DND-41 (cell line): ENCODE results near the gene TFF2.
A peak's percentile ranks its signal among the peaks of the same experiment; 100 is the strongest.

Experiments used
- ATAC-seq: fragments of 200-7000 bp; cut with Tn5 transposase; 3 replicates; pipeline ENCODE4 v1.9.1; 2021; ENCODE audit warnings: low read depth; ENCODE audit not compliant: insufficient read depth
- DNase-seq: peaks from one replicate; pipeline ENCODE4 v3.0.0-alpha.2; 2020
- H2AFZ ChIP-seq: 2 replicates; pipeline ENCODE4 v1.6.0; 2012; ENCODE audit warnings: low read depth, low read length
- H3K27ac ChIP-seq: 2 replicates; pipeline ENCODE4 v1.5.1; 2012; ENCODE audit warnings: low read length, inconsistent platforms
- H3K27me3 ChIP-seq: fragments of 200-600 bp; sonication (generic); 2 replicates; pipeline ENCODE4 v1.6.0; 2012; ENCODE audit warnings: low read length, mild to moderate bottlenecking, inconsistent platforms; ENCODE audit not compliant: insufficient read depth, poor library complexity
- H3K36me3 ChIP-seq: 2 replicates; pipeline ENCODE4 v1.5.1; 2012; ENCODE audit warnings: low read length, inconsistent platforms; ENCODE audit not compliant: insufficient read depth
- H3K4me1 ChIP-seq: 2 replicates; pipeline ENCODE4 v1.5.1; 2012; ENCODE audit warnings: mild to moderate bottlenecking, low read length; ENCODE audit not compliant: insufficient read depth
- H3K4me2 ChIP-seq: 2 replicates; pipeline ENCODE4 v1.6.0; 2012; ENCODE audit warnings: mild to moderate bottlenecking, moderate library complexity, low read length, inconsistent platforms; ENCODE audit not compliant: insufficient read depth
- H3K4me3 ChIP-seq, 2 experiments: fragments of 200-600 bp in 1 of 2; shearing (Covaris generic) in 1 of 2; 2 replicates each; pipeline ENCODE4 v1.5.1; 2012 to 2016; ENCODE audit warnings: inconsistent platforms in 2 of 2, low read length in 2 of 2, mild to moderate bottlenecking in 2 of 2, low read depth in 1 of 2, moderate library complexity in 1 of 2
- H3K79me2 ChIP-seq: 2 replicates; pipeline ENCODE4 v1.6.0; 2012; ENCODE audit warnings: low read length, inconsistent platforms; ENCODE audit not compliant: insufficient read depth
- H3K9ac ChIP-seq: 2 replicates; pipeline ENCODE4 v1.6.0; 2012; ENCODE audit warnings: low read depth, mild to moderate bottlenecking, inconsistent platforms, low read length, moderate library complexity
- H3K9me3 ChIP-seq: 2 replicates; pipeline ENCODE4 v1.5.1; 2012; ENCODE audit warnings: low read length, moderate library complexity, mild to moderate bottlenecking, inconsistent platforms; ENCODE audit not compliant: insufficient read depth, severe bottlenecking
- H4K20me1 ChIP-seq: 2 replicates; pipeline ENCODE4 v1.6.0; 2012; ENCODE audit warnings: low read length; ENCODE audit not compliant: insufficient read depth
- CTCF ChIP-seq: IDR thresholded peaks from 2 replicates; pipeline ENCODE4 v1.5.1; 2012; ENCODE audit warnings: borderline replicate concordance, low read length, moderate library complexity, mild to moderate bottlenecking; ENCODE audit not compliant: poor library complexity, severe bottlenecking; ENCODE audit errors: extremely low read depth
- EZH2 ChIP-seq: IDR thresholded peaks from 3 replicates; pipeline ENCODE4 v1.6.1; 2012; ENCODE audit warnings: borderline replicate concordance, low read depth, mild to moderate bottlenecking, moderate library complexity, low read length, inconsistent platforms; ENCODE audit not compliant: severe bottlenecking

The TFF2 gene

GRCh38 chr21:42319851-42320572 lies 30.8 kb downstream of the TFF2 start:
- Histone ChIP-seq H3K36me3 (no peaks in the 10 kb centered on the region), H3K9ac (no peak overlapping the region), H3K79me2 (no peaks in the 10 kb centered on the region), H3K4me2 (no peak overlapping the region), H3K4me3 (no peak overlapping the region), H4K20me1 (no peaks in the 10 kb centered on the region), H3K27me3 (no peaks in the 10 kb centered on the region), H2AFZ (no peak overlapping the region), H3K27ac (no peak overlapping the region), H3K4me1 (no peaks in the 10 kb centered on the region), H3K9me3 (no peaks in the 10 kb centered on the region)
- TF ChIP-seq EZH2 (no peak), CTCF (peak; percentile 34)
- ATAC-seq (peak; percentile 58; the same call in 2 of the 3 replicates), DNase-seq (no peak)

DNA sequence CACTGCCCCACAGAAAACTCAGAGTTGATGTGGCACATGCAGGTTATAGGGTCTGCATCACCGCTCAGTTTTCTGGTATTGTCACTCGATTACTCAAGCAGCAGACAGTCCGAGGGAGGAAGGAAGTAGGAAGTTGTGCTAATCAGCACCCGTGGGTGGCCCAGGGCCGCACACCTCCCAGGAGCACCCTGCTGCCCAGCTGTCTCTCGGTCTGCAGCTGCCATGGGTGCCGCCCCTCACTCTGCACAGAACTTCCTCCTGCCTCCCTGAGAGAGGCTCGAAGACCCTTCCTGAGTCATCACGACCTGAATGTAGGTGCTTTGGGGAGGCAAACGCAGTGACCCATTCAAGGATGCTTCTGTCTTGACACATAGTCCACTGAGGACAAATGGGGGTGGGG lies 31.4 kb downstream of the TFF2 start:
- Histone ChIP-seq H3K9ac (no peak overlapping the region), H3K36me3 (no peaks in the 10 kb centered on the region), H3K79me2 (no peaks in the 10 kb centered on the region), H3K27ac (no peak overlapping the region), H3K4me2 (no peak overlapping the region), H3K4me3 (no peak overlapping the region), H2AFZ (no peak overlapping the region), H3K9me3 (no peaks in the 10 kb centered on the region), H3K4me1 (no peaks in the 10 kb centered on the region), H3K27me3 (no peaks in the 10 kb centered on the region), H4K20me1 (no peaks in the 10 kb centered on the region)
- DNase-seq (no peak), ATAC-seq (peak; percentile 56; the same call in 2 of the 3 replicates)
- TF ChIP-seq EZH2 (no peak), CTCF (no peak)

DNA sequence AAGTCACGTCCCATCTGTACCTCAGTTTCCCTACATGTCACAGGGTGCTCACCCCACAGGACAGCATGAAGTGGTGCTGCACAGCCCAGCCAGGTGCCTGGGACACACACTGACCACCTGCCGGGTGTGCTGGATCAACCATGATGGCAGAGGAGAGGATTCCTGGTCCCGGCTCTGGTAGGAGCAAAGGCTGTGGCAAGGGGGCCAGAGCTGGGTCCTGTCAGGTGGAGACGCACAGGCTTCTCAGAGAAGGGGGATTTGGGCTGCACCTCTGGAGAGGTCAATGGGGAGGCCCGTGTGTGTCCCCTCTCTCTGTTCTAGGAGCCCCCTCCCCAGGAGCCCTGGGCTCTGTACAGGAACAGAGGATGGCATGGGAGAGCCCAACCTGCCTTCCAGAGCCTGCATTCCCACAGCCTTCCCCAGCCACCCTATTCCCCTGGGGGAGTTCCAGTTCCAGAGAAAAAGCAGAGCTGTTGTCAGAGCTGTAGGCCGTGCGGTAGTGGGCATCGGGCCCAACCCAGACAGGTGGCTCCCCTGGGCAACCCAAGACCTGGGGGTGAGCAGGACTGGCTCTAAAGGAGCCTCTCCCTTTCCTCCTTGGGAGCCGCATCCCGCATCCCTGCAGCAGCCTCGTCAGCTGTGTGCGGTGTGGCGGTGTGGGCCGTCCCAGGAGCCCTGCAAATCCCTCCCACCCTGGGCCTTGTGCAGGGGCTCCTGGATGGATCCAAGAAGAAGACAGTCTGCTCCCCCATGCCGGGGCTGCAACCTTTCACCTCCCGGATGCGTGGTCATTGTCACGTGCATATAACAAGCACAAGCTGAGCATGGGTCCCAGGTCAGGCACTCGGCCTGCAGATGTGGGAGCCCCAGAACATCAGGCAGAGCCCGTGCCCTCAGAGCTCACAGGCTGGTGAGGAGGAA lies 32.7 kb downstream of the TFF2 start:
- Histone ChIP-seq H3K4me2 (no peak overlapping the region), H3K79me2 (no peaks in the 10 kb centered on the region), H4K20me1 (no peaks in the 10 kb centered on the region), H3K27ac (no peak overlapping the region), H2AFZ (no peak overlapping the region), H3K36me3 (no peaks in the 10 kb centered on the region), H3K4me3 (no peak overlapping the region), H3K27me3 (no peaks in the 10 kb centered on the region), H3K9me3 (no peaks in the 10 kb centered on the region), H3K4me1 (no peaks in the 10 kb centered on the region), H3K9ac (no peak overlapping the region)
- TF ChIP-seq CTCF, result no peak
- TF ChIP-seq EZH2, result no peak
- ATAC-seq (no peak), DNase-seq (no peak)
